ENCODE measurements around the gene AMIGO2. TPM values are rescaled to one million over a fixed set of nuclear protein-coding genes. Genes with fewer than 3 reads are reported as not detected.
A peak's percentile ranks its signal among the peaks of the same experiment; 100 is the strongest.

The AMIGO2 gene
- total RNA-seq, 4 donors from 2014 or later = 4.5 to 6.7 (median 6.6) TPM

DNA sequence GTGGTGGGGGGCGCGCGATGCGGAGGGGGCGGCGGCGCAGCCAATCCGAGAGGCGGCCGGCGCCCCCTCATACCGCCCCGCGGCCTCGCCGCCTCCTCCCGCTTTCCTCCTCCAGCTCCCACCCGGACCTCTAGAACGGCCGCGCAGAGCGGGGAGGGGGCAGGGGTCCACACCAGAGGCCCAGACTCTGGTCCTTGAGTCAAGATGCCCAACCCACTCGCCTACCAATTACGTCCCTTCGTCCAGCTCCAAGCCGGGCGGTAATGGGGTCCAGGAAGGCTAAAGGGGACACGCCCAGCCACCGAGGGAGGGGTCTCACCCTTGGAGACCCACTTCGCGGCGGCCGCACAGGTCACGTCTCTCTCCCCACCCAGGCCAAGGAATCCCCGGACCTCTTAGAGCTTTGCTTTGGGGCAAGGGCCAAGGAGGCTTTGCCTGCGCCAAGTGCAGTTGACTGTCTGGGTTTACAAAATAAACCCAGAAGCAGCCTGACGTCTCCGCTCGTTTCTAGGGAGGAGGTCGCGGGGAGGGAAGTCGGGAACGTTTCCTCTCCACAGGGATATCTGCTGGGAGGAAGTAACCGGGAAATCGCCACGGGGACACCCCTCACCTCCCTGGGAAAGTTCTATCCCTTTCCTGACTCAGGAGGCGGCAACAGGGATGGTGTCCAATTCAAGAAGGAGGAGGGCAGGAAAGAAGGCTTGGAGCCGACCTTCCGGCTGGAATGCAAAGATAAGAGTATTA, 394 bp upstream of the AMIGO2 start:
- peak; percentile 36 for DNase-seq
- 0 to 1% methylated on average over 2 to 49 of the region's 49 CpGs for WGBS, 2 donors (ENCODE audit: low coverage in 1 of 2)
- Histone ChIP-seq H3K9me3 (no peaks in the 10 kb centered on the region), H3K36me3 (no peaks in the 10 kb centered on the region), H3K27ac (peak overlapping the region; percentile 88 to 93 (median 88)), H3K27me3 (peaks cover 12% of the 10 kb centered on the region), H3K4me1 (peaks cover 0 to 54% (median 9%) of the 10 kb centered on the region in 4 donors), H3K4me3 (peak overlapping the region; percentile 62 to 82 (median 74))
- intact Hi-C loops (cut with DNase I; ENCODE audit: low total_unique reads) = no loop called here
- in situ Hi-C loops (cut with MboI; ENCODE audit: low pct_ligation_motif_present in 1 of 4, low pct_unique_long_range_greater_than_20kb in 1 of 4, low sequenced_read_pairs in 3 of 4) = no loop called here
- TF ChIP-seq POLR2AphosphoS5 (IDR thresholded peaks at IDR 0.05) = peak in 1 of 3 donors; percentile 25
- TF ChIP-seq, protein P1, sequence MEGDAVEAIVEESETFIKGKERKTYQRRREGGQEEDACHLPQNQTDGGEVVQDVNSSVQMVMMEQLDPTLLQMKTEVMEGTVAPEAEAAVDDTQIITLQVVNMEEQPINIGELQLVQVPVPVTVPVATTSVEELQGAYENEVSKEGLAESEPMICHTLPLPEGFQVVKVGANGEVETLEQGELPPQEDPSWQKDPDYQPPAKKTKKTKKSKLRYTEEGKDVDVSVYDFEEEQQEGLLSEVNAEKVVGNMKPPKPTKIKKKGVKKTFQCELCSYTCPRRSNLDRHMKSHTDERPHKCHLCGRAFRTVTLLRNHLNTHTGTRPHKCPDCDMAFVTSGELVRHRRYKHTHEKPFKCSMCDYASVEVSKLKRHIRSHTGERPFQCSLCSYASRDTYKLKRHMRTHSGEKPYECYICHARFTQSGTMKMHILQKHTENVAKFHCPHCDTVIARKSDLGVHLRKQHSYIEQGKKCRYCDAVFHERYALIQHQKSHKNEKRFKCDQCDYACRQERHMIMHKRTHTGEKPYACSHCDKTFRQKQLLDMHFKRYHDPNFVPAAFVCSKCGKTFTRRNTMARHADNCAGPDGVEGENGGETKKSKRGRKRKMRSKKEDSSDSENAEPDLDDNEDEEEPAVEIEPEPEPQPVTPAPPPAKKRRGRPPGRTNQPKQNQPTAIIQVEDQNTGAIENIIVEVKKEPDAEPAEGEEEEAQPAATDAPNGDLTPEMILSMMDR (IDR thresholded peaks at IDR 0.05) = no peak
- TF ChIP-seq POLR2A (IDR thresholded peaks at IDR 0.05) = peak; percentile 11
- TF ChIP-seq EP300 (IDR thresholded peaks at IDR 0.05; ENCODE audit: low read depth) = no peak

DNA sequence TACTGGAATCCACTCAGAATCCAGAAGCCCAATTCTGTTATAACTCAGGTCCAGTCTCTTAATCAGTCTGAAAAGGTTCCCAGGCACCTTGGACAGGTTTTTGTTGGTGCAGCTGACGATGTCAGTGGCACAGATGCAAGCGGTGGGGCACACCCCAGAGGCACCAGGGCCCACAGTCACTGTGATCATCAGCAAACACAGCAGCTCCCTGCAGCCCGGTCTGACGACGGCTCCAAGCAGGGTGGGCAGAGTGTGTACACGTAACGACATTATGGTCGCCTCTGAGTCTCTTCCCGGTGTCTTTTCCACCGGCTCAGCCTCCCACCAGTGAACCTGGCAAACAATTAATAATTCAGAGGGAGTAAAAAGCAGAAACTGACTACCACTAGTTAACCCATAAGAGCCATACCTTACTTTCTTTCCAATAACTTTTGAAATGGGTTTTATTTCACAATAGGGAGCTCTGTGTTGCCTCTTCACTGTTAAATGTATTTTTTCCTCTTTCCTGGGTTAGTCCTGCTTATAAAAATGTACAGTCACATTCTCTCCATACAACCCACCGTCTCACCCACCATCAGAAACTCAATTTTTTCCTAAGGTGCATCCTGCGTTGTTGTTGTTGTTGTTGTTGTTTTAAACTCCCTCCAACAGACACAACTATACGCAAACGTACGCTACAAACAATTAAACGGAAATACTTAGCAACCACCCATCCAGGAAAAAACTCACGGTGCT, 859 bp downstream of the AMIGO2 start:
- 0 to 3% methylated on average over 1 to 17 of the region's 17 CpGs for WGBS, 2 donors (ENCODE audit: low coverage in 1 of 2)
- no peak for TF ChIP-seq POLR2A (IDR thresholded peaks at IDR 0.05)
- TF ChIP-seq EP300 (IDR thresholded peaks at IDR 0.05; ENCODE audit: low read depth) = no peak
- TF ChIP-seq POLR2AphosphoS5 (IDR thresholded peaks at IDR 0.05) = peak in 2 of 3 donors; percentile 39 to 42
- TF ChIP-seq, protein P1 (IDR thresholded peaks at IDR 0.05) = no peak
- Histone ChIP-seq H3K27me3 (peaks cover 12% of the 10 kb centered on the region), H3K4me3 (peak overlapping the region; percentile 62 to 82 (median 74)), H3K27ac (peak overlapping the region; percentile 88 to 93 (median 88)), H3K9me3 (no peaks in the 10 kb centered on the region), H3K36me3 (no peaks in the 10 kb centered on the region), H3K4me1 (peaks cover 0 to 45% (median 3%) of the 10 kb centered on the region in 4 donors)
- in situ Hi-C loops (cut with MboI; ENCODE audit: low pct_ligation_motif_present in 1 of 4, low pct_unique_long_range_greater_than_20kb in 1 of 4, low sequenced_read_pairs in 3 of 4) = no loop called here
- intact Hi-C loops (cut with DNase I; ENCODE audit: low total_unique reads) = no loop called here
- DNase-seq = peak; percentile 45

DNA sequence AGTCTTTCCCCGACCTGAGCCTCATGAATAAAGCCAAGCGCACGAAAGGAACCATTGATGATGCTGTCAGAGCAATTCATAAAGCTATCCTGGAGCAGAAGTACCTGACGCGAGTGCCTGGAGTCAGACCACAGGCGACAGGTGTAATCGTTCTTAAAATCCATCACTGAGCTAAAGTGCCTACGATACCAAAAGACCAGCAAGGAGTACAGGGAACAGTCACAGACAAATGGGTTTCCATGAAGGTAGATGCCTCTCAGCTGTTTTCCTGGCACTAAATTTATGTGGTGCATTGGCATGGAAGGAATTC, 1.7 kb downstream of the AMIGO2 start:
- H3K4me1 ChIP-seq = peaks cover 0 to 38% (median 3%) of the 10 kb centered on the region in 4 donors
- peak overlapping the region in 3 of 4 donors; percentile 88 to 93 (median 88) for H3K27ac ChIP-seq
- WGBS, 2 donors (ENCODE audit: low coverage in 1 of 2) = 74 to 92% methylated on average over 7 to 8 of the region's 8 CpGs
- peaks cover 12% of the 10 kb centered on the region for H3K27me3 ChIP-seq
- peak overlapping the region in 2 of 4 donors; percentile 68 to 82 for H3K4me3 ChIP-seq
- no peak for DNase-seq
- in situ Hi-C loops (cut with MboI; ENCODE audit: low pct_ligation_motif_present in 1 of 4, low pct_unique_long_range_greater_than_20kb in 1 of 4, low sequenced_read_pairs in 3 of 4) (no loop called here), intact Hi-C loops (cut with DNase I; ENCODE audit: low total_unique reads) (no loop called here)
- H3K9me3 ChIP-seq = no peaks in the 10 kb centered on the region
- TF ChIP-seq POLR2AphosphoS5 (IDR thresholded peaks at IDR 0.05) (no peak), EP300 (IDR thresholded peaks at IDR 0.05; ENCODE audit: low read depth) (no peak), POLR2A (IDR thresholded peaks at IDR 0.05) (no peak)
- TF ChIP-seq, protein P1 (IDR thresholded peaks at IDR 0.05) = no peak
- no peaks in the 10 kb centered on the region for H3K36me3 ChIP-seq
